Measurements from ENCODE around the gene PLCB3. TPM values are rescaled to one million over a fixed set of nuclear protein-coding genes. Genes with fewer than 3 reads are reported as not detected.

The PLCB3 gene
- total and polyA plus RNA-seq, 2 of the 13 experiments (the other 11 are each of a cell fraction or from before 2014, with no cell fraction given), result 7.5 to 13.8 TPM

DNA sequence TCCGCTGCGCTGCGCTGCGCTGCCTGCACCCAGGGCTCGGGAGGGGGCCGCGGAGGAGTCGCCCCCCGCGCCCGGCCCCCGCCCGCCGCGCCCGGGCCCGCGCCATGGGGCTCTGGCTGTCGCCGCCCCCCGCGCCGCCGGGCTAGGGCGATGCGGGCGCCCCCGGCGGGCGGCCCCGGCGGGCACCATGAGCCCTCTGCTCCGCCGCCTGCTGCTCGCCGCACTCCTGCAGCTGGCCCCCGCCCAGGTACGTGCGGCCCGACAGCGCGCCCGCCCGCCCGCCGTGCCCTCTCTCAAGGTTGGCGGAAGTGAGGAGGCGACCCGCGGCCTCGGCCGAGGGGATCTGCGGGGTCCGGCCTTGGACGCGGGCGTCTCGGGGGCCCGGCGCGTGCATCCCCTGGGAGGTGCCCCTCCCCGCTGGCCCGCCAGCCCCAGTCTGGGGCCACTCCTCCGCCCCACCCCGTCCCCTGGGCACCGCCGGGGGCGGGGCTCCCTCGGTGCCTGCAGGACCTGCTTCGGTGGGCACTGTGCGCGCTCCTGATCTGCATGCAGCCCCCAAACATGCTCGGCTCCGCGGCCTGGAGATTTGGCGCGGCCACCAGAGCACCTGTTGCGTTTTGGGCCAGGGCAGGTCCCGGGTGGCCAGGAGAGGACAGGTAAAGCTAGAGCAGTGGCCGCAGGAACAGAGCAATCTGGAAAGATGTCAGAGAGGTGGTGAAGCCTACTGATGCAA lies 16.5 kb upstream of the PLCB3 start (continued):
- TF ChIP-seq IKZF4 (CRISPR knock-in tag; IDR thresholded peaks at IDR 0.05; ENCODE audit: borderline replicate concordance, low read depth, not compliant biosample characterization) (no peak), RBAK (CRISPR knock-in tag; IDR thresholded peaks at IDR 0.05) (no peak), KAT7 (CRISPR knock-in tag; IDR thresholded peaks at IDR 0.05; ENCODE audit: borderline replicate concordance) (no peak), ZSCAN21 (CRISPR knock-in tag; IDR thresholded peaks at IDR 0.05; ENCODE audit: borderline replicate concordance) (peak; percentile 56; the same call in 1 of the 2 replicates), ZC3H13 (CRISPR knock-in tag; IDR thresholded peaks at IDR 0.05) (0 out of 2 replicates have a peak, but pooled peaks have one; percentile 26), ZNF605 (CRISPR knock-in tag; IDR thresholded peaks at IDR 0.05) (no peak), KLF6 (CRISPR knock-in tag; IDR thresholded peaks at IDR 0.05) (no peak), RERE (CRISPR knock-in tag; IDR thresholded peaks at IDR 0.05; ENCODE audit: low read depth) (no peak), ZNF121 (CRISPR knock-in tag; IDR thresholded peaks at IDR 0.05) (no peak), PHF5A (CRISPR knock-in tag; IDR thresholded peaks at IDR 0.05; ENCODE audit: low read depth, unreplicated experiment) (no peak), MTF1 (CRISPR knock-in tag; IDR thresholded peaks at IDR 0.05) (no peak), ZNF543 (CRISPR knock-in tag; IDR thresholded peaks at IDR 0.05) (no peak), DBP (CRISPR knock-in tag; IDR thresholded peaks at IDR 0.05; ENCODE audit: not compliant biosample characterization) (no peak), TFDP1 (CRISPR knock-in tag; IDR thresholded peaks at IDR 0.05; ENCODE audit: borderline replicate concordance) (no peak; the same call in 1 of the 2 replicates), SOX5 (CRISPR knock-in tag; IDR thresholded peaks at IDR 0.05; ENCODE audit: borderline replicate concordance) (peak; percentile 17; the same call in 1 of the 2 replicates), ZNF713 (CRISPR knock-in tag; IDR thresholded peaks at IDR 0.05) (no peak), NAIF1 (CRISPR knock-in tag; IDR thresholded peaks at IDR 0.05; ENCODE audit: borderline replicate concordance) (no peak)
- TF ChIP-seq, protein P1, sequence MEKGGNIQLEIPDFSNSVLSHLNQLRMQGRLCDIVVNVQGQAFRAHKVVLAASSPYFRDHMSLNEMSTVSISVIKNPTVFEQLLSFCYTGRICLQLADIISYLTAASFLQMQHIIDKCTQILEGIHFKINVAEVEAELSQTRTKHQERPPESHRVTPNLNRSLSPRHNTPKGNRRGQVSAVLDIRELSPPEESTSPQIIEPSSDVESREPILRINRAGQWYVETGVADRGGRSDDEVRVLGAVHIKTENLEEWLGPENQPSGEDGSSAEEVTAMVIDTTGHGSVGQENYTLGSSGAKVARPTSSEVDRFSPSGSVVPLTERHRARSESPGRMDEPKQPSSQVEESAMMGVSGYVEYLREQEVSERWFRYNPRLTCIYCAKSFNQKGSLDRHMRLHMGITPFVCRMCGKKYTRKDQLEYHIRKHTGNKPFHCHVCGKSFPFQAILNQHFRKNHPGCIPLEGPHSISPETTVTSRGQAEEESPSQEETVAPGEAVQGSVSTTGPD (CRISPR knock-in tag; IDR thresholded peaks at IDR 0.05), result no peak
- TF ChIP-seq, protein P2, sequence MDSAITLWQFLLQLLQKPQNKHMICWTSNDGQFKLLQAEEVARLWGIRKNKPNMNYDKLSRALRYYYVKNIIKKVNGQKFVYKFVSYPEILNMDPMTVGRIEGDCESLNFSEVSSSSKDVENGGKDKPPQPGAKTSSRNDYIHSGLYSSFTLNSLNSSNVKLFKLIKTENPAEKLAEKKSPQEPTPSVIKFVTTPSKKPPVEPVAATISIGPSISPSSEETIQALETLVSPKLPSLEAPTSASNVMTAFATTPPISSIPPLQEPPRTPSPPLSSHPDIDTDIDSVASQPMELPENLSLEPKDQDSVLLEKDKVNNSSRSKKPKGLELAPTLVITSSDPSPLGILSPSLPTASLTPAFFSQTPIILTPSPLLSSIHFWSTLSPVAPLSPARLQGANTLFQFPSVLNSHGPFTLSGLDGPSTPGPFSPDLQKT (CRISPR knock-in tag; IDR thresholded peaks at IDR 0.05; ENCODE audit: borderline replicate concordance), result no peak
